HL-60/S4 (cell line): Measurements from ENCODE around the gene RTBDN.

Source experiments
- in situ Hi-C: fragments of 300-500 bp; cut with MboI; formaldehyde crosslinking; loops from 2 replicates; pipeline ENCODE4 v1.14.3; 2022; ENCODE audit warnings: low sequenced_read_pairs

Gene RTBDN

DNA sequence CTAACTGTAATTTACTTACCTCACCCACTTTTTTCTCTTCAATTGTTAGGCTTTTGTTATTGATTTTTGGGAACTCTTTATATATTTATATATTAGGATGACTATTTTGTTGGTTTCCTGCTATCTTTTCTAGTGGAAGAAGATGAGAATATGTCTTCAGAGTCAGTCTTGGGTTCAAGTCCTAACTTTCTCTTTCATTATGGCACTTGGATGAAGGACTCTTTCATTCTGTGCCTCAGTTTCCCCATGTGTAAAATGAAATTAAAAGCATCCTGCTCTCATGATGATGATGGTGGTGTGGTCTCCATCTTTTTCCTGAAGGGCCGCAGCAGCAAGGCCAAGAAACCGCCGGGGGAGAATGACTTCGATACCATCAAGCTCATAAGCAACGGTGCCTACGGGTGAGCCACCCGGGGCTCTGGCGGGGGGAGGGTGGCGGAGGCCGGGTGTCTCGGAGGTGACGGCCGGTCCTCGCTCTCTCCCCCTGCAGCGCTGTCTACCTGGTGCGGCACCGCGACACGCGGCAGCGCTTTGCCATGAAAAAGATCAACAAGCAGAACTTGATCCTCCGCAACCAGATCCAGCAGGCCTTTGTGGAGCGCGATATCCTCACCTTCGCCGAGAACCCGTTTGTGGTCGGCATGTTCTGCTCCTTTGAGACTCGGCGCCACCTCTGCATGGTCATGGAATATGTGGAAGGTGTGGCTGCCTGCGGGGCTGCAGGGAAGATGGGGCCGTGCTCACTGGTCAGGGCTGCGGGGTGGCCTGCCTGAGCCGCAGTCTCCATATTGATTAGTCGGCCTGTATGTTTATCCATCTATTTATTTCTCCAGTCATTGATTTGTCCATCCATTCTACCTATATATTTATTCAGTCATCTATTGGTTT is 23.9 kb upstream of the RTBDN start:
- in situ Hi-C loops = no loop called here

GRCh38 chr19:12856653-12857052 is 22.3 kb upstream of the RTBDN start:
- in situ Hi-C loops = no loop called here

DNA sequence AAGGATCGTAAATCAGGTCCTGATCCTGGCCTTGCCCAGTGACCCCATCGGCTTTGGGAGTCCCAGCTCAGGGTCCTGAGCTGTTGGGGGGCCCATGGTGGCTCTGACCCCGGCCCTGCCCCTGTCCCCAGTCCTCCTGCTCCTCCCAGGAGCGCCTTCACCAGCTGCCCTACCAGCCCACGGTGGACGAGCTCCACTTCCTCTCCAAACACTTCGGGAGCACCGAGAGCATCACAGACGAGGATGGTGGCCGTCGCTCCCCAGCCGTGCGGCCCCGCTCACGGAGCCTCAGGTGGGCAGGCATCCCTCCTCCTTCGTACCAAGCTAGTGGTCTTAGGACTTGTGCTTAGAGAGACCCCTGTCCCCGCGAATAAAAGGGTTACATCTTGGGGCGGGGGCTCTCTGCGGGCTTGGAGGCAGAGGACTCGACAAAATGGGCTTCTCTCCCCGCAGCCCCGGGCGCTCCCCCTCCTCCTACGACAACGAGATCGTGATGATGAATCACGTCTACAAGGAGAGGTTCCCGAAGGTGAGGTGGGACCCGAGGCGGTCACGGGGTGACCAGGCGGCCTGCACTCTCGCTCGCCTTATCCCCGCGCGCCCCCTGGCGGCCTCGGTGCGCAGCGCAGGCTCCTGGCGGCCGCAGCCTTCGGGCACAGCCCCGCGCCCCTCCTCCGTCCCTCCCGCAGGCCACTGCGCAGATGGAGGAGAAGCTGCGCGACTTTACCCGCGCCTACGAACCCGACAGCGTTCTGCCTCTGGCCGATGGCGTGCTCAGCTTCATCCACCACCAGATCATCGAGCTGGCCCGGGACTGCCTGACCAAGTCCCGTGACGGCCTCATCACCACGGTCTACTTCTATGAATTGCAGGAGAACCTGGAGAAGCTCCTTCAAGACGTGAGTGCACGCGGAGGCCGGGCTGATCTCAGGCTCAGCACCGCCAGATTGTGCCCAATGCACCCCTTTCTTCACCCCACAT is 13.1 kb upstream of the RTBDN start:
- in situ Hi-C loops = loop anchor here (10.0 kb wide), 1 partner anchor 83 kb away; no protein-coding TSS in a partner anchor

DNA sequence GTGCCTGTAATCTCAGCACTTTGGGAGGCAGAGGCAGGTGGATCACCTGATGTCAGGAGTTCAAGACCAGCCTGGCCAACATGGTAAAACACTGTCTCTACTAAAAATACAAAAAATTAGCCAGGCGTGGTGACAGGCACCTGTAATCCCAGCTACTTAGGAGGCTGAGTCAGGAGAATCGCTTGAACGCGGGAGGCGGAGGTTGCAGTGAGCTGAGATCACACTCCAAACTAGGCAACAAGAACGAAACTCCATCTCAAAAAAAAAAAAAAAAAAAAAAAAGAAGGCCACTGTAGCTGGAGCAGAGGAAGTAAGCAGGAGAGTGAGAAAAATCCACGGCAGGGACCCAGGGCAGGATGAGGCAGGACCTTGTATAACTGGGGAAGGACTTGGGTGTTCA is 12.2 kb upstream of the RTBDN start:
- in situ Hi-C loops = loop anchor here (10.0 kb wide), 1 partner anchor 82 kb away; no protein-coding TSS in a partner anchor

- in situ Hi-C loops = loop anchor here (10.0 kb wide), 1 partner anchor 79 kb away; no protein-coding TSS in a partner anchor
Measured at GRCh38 chr19:12843999-12844732, 9.8 kb upstream of the RTBDN start.

- in situ Hi-C loops = loop anchor here (10.0 kb wide), 1 partner anchor 79 kb away; no protein-coding TSS in a partner anchor
Measured at GRCh38 chr19:12843328-12843727, 8.9 kb upstream of the RTBDN start.

DNA sequence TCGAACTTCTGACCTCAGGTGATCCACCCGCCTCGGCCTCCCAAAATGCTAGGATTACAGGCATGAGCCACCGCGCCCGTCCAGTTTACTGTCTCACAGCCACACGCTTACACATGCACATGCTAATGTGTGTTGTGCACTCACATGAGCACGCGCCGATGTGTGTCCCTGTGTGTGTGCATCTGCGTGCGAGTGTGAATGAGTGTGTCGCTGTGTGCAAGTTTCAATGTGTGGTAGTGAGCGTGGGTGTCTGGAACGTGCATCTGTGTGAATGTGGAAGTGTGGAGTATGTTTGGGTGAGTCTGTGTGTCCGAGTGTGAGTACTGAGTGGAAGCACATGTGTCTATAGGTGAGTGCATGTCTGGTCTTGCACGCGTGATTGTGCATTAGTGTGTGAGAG is 8.1 kb upstream of the RTBDN start:
- in situ Hi-C loops = loop anchor here (10.0 kb wide), 1 partner anchor 78 kb away; no protein-coding TSS in a partner anchor

GRCh38 chr19:12841094-12841493 is 6.7 kb upstream of the RTBDN start:
- in situ Hi-C loops = loop anchor here (10.0 kb wide), 1 partner anchor 76 kb away; no protein-coding TSS in a partner anchor

GRCh38 chr19:12840091-12841079 is 6.0 kb upstream of the RTBDN start:
- in situ Hi-C loops = loop anchor here (10.0 kb wide), 1 partner anchor 76 kb away; no protein-coding TSS in a partner anchor

DNA sequence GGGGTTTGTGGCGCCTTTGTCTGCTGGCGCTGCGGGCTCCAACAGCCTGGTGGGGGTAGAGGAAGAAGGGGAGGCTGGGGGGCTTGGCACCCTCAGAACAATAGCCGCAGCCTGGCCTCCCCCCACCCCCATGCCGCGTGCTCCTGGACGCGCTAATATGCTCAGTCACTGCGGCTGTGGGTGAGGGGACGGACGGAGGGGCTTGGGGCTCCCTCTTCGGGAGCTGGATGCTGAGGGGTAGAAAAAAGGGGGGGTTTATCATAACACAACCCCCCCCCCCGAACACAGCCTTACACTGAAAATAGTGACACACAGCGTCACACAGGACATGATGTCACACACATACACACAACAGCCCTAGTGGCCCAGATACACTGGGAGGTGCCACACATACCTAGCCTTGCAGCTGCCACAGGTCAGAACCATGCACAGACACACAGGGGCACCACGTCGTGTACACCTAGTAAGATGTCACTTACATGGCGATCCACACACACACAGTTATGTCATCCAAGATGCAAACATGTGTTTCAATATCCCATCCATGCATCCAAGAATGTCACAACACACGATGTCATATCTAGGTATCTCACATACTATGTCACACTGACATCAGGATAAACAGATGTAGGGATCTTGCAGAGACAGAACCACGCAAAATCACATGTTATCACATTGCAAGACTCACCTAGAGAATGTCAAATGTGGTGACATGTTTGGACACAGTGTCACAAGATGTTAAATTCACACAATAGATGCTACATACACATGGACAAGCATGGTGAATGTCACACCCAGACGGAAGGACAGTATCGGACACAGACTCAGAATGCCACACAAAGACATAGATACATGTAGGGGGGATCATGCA is 4.7 kb upstream of the RTBDN start:
- in situ Hi-C loops = no loop called here

DNA sequence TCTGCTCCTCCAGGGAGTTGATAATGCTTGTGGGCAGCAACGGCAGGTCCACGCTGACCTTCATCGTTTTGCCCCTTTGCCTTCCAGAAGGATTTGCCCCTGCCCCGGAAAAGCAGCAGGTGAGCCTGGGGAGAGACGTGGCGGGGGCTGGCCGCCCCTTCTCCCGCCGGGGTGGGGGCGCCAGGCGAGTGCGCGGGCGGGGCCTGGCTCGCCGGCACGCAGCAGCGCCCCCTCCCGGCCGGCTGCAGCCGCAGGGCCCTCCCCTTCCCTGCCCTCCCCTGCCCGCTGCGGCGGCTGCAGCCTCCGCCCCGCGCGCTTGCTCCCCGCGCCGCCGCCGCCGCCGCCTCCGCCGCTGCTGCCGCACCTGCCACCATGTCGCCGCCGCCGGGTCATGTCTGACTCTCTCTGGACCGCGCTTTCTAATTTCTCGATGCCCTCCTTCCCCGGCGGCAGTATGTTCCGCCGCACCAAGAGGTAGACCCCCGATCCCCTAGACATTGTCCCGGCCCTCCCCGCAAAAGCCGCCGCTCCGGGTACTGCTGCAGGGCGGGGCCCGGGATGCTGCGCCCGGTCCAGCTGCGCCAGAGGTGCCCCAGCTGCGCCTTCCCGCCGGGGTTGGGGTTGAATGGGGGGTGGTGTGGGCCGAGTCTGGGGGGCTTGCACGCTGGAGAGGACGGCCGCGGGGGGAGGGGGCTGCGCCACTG is 4.0 kb upstream of the RTBDN start, which contains the start of gene MAST1:
TSS of gene MAST1 (plus strand) at position 334 of the 704 bp plus-strand sequence. CDS start at position 392, 58 bp downstream.
- in situ Hi-C loops = no loop called here

- in situ Hi-C loops = no loop called here
Measured at GRCh38 chr19:12837225-12837624, 2.8 kb upstream of the RTBDN start.

GRCh38 chr19:12836529-12836863 is 2.1 kb upstream of the RTBDN start:
- in situ Hi-C loops = no loop called here

DNA sequence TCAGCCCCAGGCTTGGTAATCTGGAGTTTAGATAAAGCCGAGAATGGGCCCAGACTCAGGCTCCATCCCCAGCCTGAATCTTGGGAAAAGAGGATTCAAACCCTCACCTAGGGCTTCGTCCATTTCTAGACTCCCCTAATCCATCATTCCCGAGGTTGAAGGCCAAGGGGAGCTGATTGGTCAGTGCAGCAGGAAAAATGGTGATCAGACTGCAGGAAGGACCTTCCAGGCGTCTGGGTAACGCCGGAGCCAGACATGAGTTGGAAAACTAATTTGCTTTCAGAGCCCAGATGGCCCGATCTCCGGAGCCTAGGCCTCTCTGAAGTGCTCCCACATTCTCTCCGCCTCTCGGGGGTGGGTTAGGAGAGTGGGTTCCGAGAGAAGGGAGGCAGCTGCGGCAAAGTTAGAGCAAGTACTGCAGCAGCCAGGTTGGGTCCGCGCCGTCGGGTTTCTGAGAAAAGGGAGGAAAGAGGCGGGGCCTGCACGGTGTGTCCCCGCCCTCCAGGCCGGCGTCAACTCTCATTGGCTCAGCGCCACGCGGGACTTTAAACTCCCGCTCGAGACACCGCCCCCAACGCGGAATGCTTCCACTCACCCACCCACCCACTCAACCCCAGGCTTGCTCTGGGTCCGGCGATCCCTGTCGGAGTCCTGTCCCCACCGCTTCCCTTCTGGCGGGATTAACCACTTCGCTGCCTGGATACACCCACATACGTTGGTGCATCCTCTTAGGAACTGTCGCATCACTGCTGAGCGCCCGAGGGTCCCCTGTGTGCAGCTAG is 788 bp upstream of the RTBDN start:
- in situ Hi-C loops = no loop called here

GRCh38 chr19:12833738-12834565 is 427 bp downstream of the RTBDN start:
- in situ Hi-C loops = no loop called here

DNA sequence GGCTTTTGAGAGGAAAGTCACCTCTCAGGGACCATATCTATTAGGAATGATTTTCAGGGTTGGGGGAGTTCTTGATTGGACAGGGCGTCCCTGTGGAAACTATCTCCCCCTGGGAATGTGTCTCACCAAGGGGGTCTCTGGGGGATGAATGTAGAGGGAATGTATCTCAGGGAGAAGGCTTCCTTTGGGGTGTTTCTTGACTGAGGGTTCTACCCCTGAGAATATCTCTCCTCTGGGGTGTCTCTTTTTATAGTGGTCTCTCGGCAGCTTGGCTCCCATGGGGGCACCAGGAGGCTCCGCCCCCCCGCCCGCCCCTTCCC is 1.0 kb downstream of the RTBDN start:
- in situ Hi-C loops = no loop called here
